CD14-positive monocyte (primary cell): ENCODE results near the gene LYPD1. TPM values are rescaled to one million over a fixed set of nuclear protein-coding genes. Genes with fewer than 3 reads are reported as not detected.
"Not testable (repeated sequence)": the region's sequence is repeated elsewhere in the genome, so short reads cannot be mapped to it uniquely, and the experiment has no call there.

Experiments used
- DNase-seq, 3 donors: peaks; one replicate each; pipeline ENCODE4 v3.0.0-alpha.2; 2011 to 2022
- H2AFZ ChIP-seq: 2 replicates; pipeline ENCODE4 v1.6.0; 2012; ENCODE audit warnings: mild to moderate bottlenecking, low read depth, low read length, inconsistent platforms; ENCODE audit not compliant: insufficient read depth, poor library complexity, severe bottlenecking
- H3K27ac ChIP-seq, 2 donors: 1 replicate in 1 of 2; 2 replicates in 1 of 2; pipeline ENCODE4 v1.5.1; 2012 to 2013; ENCODE audit warnings: low read length in 2 of 2, control low read depth in 1 of 2, inconsistent platforms in 1 of 2, low read depth in 1 of 2, mild to moderate bottlenecking in 1 of 2
- H3K27me3 ChIP-seq, 2 donors: one replicate each; pipeline versions ENCODE4 v1.6.0 to v1.6.1; 2011 to 2013; ENCODE audit warnings: low read length in 2 of 2; ENCODE audit not compliant: control insufficient read depth in 2 of 2, insufficient read depth in 2 of 2
- H3K36me3 ChIP-seq, 2 donors: replicated peaks in 1 of 2; 1 replicate in 1 of 2; 2 replicates in 1 of 2; pipeline versions ENCODE4 v1.5.1 to v1.6.1; 2012 to 2013; ENCODE audit warnings: low read length in 2 of 2, control low read depth in 1 of 2, inconsistent platforms in 1 of 2, mild to moderate bottlenecking in 1 of 2; ENCODE audit not compliant: insufficient read depth in 2 of 2, control insufficient read depth in 1 of 2
- H3K4me1 ChIP-seq, 2 donors: 1 replicate in 1 of 2; 2 replicates in 1 of 2; pipeline versions ENCODE4 v1.5.1 to v1.6.1; 2012 to 2013; ENCODE audit warnings: low read length in 2 of 2, control low read depth in 1 of 2, inconsistent platforms in 1 of 2, mild to moderate bottlenecking in 1 of 2, moderate library complexity in 1 of 2; ENCODE audit not compliant: insufficient read depth in 2 of 2, control insufficient read depth in 1 of 2
- H3K4me2 ChIP-seq: replicated peaks from 2 replicates; pipeline ENCODE3; 2012; ENCODE audit warnings: low read length, moderate library complexity, mild to moderate bottlenecking; ENCODE audit not compliant: poor library complexity, severe bottlenecking; ENCODE audit errors: extremely low read depth
- H3K4me3 ChIP-seq, 3 experiments: fragments of 200-600 bp in 1 of 3; sonication (generic) in 1 of 3; replicated peaks in 1 of 3; 1 replicate in 2 of 3; 2 replicates in 1 of 3; pipeline ENCODE4 v1.5.1; 2011 to 2013; ENCODE audit warnings: low read length in 3 of 3, mild to moderate bottlenecking in 3 of 3, control low read depth in 2 of 3, low read depth in 2 of 3, inconsistent platforms in 1 of 3, moderate library complexity in 1 of 3
- H3K79me2 ChIP-seq: 2 replicates; pipeline ENCODE4 v1.6.0; 2012; ENCODE audit warnings: mild to moderate bottlenecking, control low read depth, inconsistent platforms, low read length, moderate library complexity; ENCODE audit not compliant: insufficient read depth
- H3K9ac ChIP-seq: 2 replicates; pipeline ENCODE4 v1.6.0; 2017; ENCODE audit warnings: low read length, mild to moderate bottlenecking; ENCODE audit not compliant: insufficient read depth, poor library complexity, severe bottlenecking
- H3K9me3 ChIP-seq, 2 donors: replicated peaks in 1 of 2; 1 replicate in 1 of 2; 2 replicates in 1 of 2; pipeline versions ENCODE4 v1.5.1 to v1.6.1; 2012 to 2013; ENCODE audit warnings: low read length in 2 of 2, control low read depth in 1 of 2; ENCODE audit not compliant: control insufficient read depth in 1 of 2, insufficient read depth in 1 of 2
- H4K20me1 ChIP-seq: 2 replicates; pipeline ENCODE4 v1.6.0; 2012; ENCODE audit warnings: mild to moderate bottlenecking, low read length, control low read depth, moderate library complexity; ENCODE audit not compliant: insufficient read depth
- H3K27ac Mint-ChIP-seq, 7 donors: one replicate each; pipeline ENCODE4 v1.8.0; 2020; ENCODE audit warnings: mild to moderate bottlenecking in 7 of 7, mixed read lengths in 7 of 7, moderate library complexity in 6 of 7, inconsistent platforms in 2 of 7
- H3K27me3 Mint-ChIP-seq, 3 donors: one replicate each; pipeline ENCODE4 v1.8.0; 2021 to 2022; ENCODE audit warnings: low read depth in 3 of 3, mild to moderate bottlenecking in 3 of 3, mixed read lengths in 3 of 3, moderate library complexity in 3 of 3, inconsistent platforms in 1 of 3
- H3K36me3 Mint-ChIP-seq, 2 donors: one replicate each; pipeline ENCODE4 v1.8.0; 2020; ENCODE audit warnings: mixed read lengths in 2 of 2, inconsistent platforms in 1 of 2, mild to moderate bottlenecking in 1 of 2
- H3K4me1 Mint-ChIP-seq: one replicate; pipeline ENCODE4 v1.8.0; 2020; ENCODE audit warnings: mild to moderate bottlenecking, mixed read lengths
- H3K4me3 Mint-ChIP-seq, 2 donors: one replicate each; pipeline ENCODE4 v1.8.0; 2020; ENCODE audit warnings: mild to moderate bottlenecking in 2 of 2, mixed read lengths in 2 of 2, moderate library complexity in 1 of 2
- H3K9me3 Mint-ChIP-seq, 7 donors: one replicate each; pipeline ENCODE4 v1.8.0; 2020 to 2022; ENCODE audit warnings: mixed read lengths in 7 of 7, mild to moderate bottlenecking in 6 of 7, moderate library complexity in 6 of 7, inconsistent platforms in 2 of 7
- CTCF ChIP-seq: fragments of 200-600 bp; IDR thresholded peaks from one replicate; pipeline ENCODE4 v1.8.0; 2022; ENCODE audit warnings: antibody characterized with exemption, mild to moderate bottlenecking
- WGBS: methylation state at CpG from one replicate; pipeline ENCODE4 v1.1.5; 2013; ENCODE audit warnings: missing lambda C conversion rate; ENCODE audit not compliant: insufficient coverage; 5-methylcytosine and 5-hydroxymethylcytosine counted together
- intact Hi-C, 2 donors: fragments of 100-400 bp; cut with micrococcal nuclease; formaldehyde crosslinking; loops; one replicate each; pipeline versions ENCODE4 v1.15.0 to v1.15.1; 2023
- polyA plus RNA-seq, 3 donors: library from polyadenylated mRNA; depleted of rRNA in 1 of 3; unstranded in 2 of 3; stranded (reverse) in 1 of 3; fragments of 300-500 nt in 2 of 3; fragments of >200 nt in 1 of 3; fragmentation: Illumina TruSeq in 2 of 3; gene quantifications; 1 replicate in 2 of 3; 2 replicates in 1 of 3; pipeline ENCODE4 v1.2.3, GENCODE V29; 2012 to 2021

Gene LYPD1
- polyA plus RNA-seq, 3 donors, result not detected

- no peaks in the 10 kb centered on the region for H3K9me3 ChIP-seq
- H4K20me1 ChIP-seq, result no peaks in the 10 kb centered on the region
- no peak overlapping the region for H2AFZ ChIP-seq
- H3K9ac ChIP-seq, result no peak overlapping the region
- TF ChIP-seq CTCF, result no peak
- H3K27ac ChIP-seq, result no peak overlapping the region
- no peak overlapping the region for H3K4me2 ChIP-seq
- no peaks in the 10 kb centered on the region for H3K4me1 ChIP-seq
- H3K4me3 ChIP-seq, result no peak overlapping the region
- H3K27ac Mint-ChIP-seq, result no peak overlapping the region
- H3K36me3 ChIP-seq, result no peaks in the 10 kb centered on the region
- no peak overlapping the region for H3K4me3 Mint-ChIP-seq
- H3K4me1 Mint-ChIP-seq, result no peaks in the 10 kb centered on the region
- DNase-seq, result no peak
- intact Hi-C loops, result no loop called here
- peaks cover 0 to 13% (median 0%) of the 10 kb centered on the region in 7 donors for H3K9me3 Mint-ChIP-seq
- H3K27me3 ChIP-seq, result no peaks in the 10 kb centered on the region
- H3K79me2 ChIP-seq, result no peaks in the 10 kb centered on the region
- WGBS, result no CpG with 5 or more reads among the region's 4 CpGs
- H3K27me3 Mint-ChIP-seq, result peaks cover 0 to 2% (median 0%) of the 10 kb centered on the region in 3 donors
- H3K36me3 Mint-ChIP-seq, result no peaks in the 10 kb centered on the region
Observed at GRCh38 chr2:132703396-132703795, 33.4 kb upstream of the LYPD1 start.

- H3K27me3 ChIP-seq, result no peaks in the 10 kb centered on the region
- peaks cover 0 to 11% (median 0%) of the 10 kb centered on the region in 7 donors for H3K9me3 Mint-ChIP-seq
- no peaks in the 10 kb centered on the region for H3K36me3 ChIP-seq
- H3K4me2 ChIP-seq, result no peak overlapping the region
- no peak overlapping the region for H3K27ac ChIP-seq
- TF ChIP-seq CTCF, result no peak
- intact Hi-C loops, result no loop called here
- H3K36me3 Mint-ChIP-seq, result no peaks in the 10 kb centered on the region
- no peaks in the 10 kb centered on the region for H4K20me1 ChIP-seq
- H3K4me1 Mint-ChIP-seq, result no peaks in the 10 kb centered on the region
- no peak overlapping the region for H3K4me3 Mint-ChIP-seq
- H3K9ac ChIP-seq, result no peak overlapping the region
- H3K79me2 ChIP-seq, result no peaks in the 10 kb centered on the region
- H3K4me3 ChIP-seq, result no peak overlapping the region
- no peak overlapping the region for H2AFZ ChIP-seq
- 86% methylated on average over 1 of the region's 2 CpGs for WGBS
- no peaks in the 10 kb centered on the region for H3K9me3 ChIP-seq
- DNase-seq, result no peak
- H3K27ac Mint-ChIP-seq, result no peak overlapping the region
- H3K4me1 ChIP-seq, result no peaks in the 10 kb centered on the region
- H3K27me3 Mint-ChIP-seq, result peaks cover 0 to 2% (median 0%) of the 10 kb centered on the region in 3 donors
Observed at GRCh38 chr2:132701810-132702209, 31.8 kb upstream of the LYPD1 start.

DNA sequence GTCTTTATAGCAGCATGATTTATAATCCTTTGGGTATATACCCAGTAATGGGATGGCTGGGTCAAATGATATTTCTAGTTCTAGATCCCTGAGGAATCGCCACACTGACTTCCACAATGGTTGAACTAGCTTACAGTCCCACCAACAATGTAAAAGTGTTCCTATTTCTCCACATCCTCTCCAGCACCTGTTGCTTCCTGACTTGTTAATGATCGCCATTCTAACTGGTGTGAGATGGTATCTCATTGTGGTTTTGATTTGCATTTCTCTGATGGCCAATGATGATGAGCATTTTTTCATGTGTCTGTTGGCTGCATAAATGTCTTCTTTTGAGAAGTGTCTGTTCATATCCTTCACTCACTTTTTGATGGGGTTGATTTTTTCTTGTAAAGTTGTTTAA is 29.8 kb upstream of the LYPD1 start:
- H3K79me2 ChIP-seq, DNase-seq, H3K27ac ChIP-seq, H3K9me3 ChIP-seq, H3K4me3 ChIP-seq, intact Hi-C loops, H3K27ac Mint-ChIP-seq, H3K27me3 Mint-ChIP-seq, H3K36me3 ChIP-seq, H3K36me3 Mint-ChIP-seq, H3K4me2 ChIP-seq, H3K4me1 ChIP-seq, H3K27me3 ChIP-seq, H2AFZ ChIP-seq, H3K4me1 Mint-ChIP-seq, H3K9ac ChIP-seq, H4K20me1 ChIP-seq, H3K4me3 Mint-ChIP-seq: not testable (repeated sequence)
- H3K9me3 Mint-ChIP-seq, result peaks cover 0 to 11% (median 0%) of the 10 kb centered on the region in 7 donors
- WGBS, result no CpG with 5 or more reads among the region's 2 CpGs
